Measurements from ENCODE around the gene CCS.
"Not testable (repeated sequence)": the region's sequence is repeated elsewhere in the genome, so short reads cannot be mapped to it uniquely, and the experiment has no call there.

Gene CCS, protein sequence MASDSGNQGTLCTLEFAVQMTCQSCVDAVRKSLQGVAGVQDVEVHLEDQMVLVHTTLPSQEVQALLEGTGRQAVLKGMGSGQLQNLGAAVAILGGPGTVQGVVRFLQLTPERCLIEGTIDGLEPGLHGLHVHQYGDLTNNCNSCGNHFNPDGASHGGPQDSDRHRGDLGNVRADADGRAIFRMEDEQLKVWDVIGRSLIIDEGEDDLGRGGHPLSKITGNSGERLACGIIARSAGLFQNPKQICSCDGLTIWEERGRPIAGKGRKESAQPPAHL

DNA sequence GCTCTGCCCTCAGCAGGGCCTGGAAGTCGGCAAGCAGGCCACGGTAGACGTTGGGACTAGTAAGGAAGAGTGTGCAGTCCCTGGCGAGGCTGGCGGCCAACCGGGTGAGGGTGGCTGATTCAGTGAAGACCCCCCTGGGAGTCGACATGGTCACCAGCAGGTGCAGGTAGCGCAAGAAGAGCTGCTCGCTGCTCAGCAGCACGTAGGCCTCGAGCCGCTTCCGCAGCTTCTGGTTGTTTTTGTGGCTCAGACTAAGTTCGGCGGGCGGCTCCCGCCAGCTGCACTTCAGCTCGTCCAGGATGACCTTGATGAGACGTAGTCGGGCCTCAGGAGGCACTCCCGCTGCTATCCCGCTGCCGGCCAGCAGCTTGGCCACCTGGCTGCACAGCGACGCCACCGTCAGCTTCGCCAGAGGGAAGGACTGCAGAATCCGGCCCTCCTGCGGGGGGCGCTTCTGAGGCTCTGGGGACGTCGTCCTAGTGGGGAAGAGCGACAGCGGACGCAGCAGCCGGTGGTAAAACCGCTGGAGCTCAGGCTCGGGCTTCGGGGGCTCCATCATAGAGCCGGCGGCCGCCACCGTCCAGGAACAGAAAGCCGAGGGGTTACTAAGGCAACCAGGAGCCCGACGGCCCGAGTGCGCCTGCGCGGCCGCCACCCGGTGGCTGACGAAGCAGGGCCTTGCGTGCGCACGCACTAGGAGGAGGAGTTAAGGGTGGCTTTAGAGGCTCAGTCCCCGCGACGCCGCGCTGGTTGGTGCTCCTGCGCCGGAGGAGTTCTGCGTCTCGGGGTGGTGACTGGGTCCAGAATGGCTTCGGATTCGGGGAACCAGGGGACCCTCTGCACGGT is at the start of gene CCS, which contains the start of gene CCDC87:
CCS (plus strand) TSS at position 729 of the 846 bp plus-strand sequence; CDS start at position 806, 77 bp downstream.
CCDC87 (minus strand) TSS at position 607 of the 846 bp plus-strand sequence; CDS start at position 559, 48 bp downstream.
- peak; percentile 98 for DNase-seq

DNA sequence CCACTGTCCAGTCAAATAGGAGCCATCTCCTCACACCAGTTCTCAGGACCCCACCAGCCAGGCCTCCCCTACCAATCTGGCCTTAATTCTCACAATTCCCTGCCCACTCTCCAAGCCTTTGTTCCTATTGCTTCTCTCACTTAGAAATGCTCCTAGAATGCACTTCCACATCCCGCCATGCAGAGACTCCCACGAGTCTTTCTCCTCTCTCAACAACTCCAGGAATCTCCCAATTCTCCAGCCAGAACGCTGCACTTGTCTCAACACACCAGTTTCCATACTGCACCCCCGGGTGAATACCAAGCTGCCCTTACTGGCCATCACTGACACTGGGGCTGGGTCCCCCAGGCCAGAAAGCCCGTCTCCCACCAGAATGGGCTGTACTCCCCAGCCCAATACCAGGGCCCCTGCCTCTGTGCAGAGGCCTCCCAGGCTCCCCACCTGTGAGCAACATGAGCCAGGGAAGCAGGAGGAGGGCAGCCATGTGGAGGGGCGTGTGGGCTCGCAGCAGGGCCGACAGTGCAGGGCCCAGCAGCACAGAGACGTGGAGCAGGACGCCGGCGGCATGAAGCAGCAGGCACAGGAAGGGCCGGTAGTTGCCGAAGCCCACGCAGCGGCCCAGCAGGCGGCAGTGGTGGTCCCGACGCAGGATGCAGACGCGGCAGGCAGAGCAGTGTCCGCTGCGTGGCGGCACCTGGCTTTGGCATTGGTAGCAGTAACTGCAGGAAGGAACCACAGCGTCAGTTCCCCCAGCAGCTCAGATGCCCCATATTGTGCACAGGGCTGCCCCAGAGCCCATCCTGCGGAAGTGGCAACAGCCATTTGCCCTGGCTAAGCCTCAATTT is 49.5 kb upstream of the CCS start:
- DNase-seq, result no peak

DNA sequence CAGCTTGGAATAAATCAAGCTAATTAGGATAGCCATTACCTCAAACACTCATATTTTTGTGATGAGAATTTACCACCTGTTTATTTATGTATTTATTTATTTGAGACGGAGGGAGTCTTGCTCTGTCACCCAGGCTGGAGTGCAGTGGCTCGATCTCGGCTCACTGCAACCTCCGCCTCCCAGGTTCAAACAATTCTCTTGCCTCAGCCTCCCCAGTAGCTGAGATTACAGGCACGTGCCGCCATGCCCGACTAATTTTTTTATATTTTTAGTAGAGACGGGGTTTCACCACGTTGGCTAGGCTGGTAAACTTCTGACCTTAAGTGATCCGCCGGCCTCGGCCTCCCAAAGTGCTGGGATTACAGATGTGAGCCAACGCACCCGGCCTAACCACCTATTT is 48.0 kb upstream of the CCS start:
- not testable (repeated sequence) for DNase-seq

DNA sequence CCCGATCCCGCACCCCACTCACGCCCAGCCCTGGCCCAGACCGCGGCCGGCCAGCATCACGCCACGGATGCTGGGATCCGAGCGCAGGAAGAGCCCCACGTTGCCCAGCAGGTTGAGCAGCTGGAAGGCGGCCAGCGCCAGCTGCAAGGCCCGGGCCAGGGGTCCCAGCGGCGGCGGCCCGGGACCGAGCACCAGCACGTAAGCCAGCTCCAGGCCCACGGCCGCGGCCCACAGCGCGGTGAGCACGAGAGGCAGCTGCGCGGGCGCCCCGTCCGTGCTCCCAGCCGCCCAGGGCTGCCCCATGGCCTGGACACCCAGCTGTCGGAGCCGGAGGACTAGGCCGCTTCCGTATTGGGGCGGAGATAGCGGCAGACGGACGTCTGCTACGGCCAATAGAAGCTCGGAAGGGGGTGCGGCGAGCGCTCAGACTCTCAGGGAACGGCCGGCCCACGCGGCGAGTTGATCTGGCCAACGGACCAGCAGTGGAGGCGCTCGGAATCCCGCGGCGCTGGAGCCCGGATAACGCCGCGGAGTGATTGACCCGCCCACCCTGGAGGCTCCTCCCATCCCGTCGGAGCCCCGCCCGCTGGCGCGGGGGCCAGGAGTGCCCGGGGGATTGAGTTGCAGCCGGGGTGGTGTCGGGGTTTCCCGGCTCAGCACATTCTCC is 47.2 kb upstream of the CCS start, which contains the start of gene ZDHHC24:
ZDHHC24 (minus strand) TSS at position 348 of the 667 bp plus-strand sequence; CDS start at position 303, 45 bp downstream.
- peak; percentile 99 for DNase-seq

DNA sequence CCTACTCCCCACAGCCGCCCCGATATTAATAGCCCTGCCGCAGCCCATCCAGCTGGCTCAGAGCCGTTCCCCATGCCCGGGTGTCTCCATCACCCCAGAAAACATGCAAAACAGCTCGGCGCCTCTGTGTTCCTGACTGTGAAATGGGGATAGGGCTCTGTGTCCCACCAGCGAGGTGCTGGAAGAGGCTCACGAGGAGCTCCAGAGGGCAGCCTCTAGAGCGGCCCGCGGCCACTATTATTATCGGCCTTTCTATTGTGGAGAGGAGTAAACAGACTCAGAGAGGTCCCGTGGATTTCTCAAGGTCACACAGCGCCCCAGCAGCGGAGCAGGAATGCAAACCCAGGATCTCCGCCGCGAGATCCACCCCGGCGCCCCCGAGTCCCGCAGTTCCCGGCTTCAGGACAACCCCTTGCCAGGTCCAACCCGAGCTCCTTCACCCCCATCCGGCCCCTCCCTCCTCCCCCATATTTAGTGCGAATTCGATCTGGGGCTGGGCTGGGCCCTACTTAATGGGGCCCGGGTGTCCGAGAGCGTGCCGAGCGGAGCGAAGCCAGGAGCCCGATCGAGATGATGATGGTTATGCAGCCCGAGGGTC is 46.5 kb upstream of the CCS start, which contains the start of gene ACTN3:
ACTN3 (plus strand) TSS at position 536 of the 598 bp plus-strand sequence; CDS start at position 571, 35 bp downstream.
- no peak for DNase-seq

DNA sequence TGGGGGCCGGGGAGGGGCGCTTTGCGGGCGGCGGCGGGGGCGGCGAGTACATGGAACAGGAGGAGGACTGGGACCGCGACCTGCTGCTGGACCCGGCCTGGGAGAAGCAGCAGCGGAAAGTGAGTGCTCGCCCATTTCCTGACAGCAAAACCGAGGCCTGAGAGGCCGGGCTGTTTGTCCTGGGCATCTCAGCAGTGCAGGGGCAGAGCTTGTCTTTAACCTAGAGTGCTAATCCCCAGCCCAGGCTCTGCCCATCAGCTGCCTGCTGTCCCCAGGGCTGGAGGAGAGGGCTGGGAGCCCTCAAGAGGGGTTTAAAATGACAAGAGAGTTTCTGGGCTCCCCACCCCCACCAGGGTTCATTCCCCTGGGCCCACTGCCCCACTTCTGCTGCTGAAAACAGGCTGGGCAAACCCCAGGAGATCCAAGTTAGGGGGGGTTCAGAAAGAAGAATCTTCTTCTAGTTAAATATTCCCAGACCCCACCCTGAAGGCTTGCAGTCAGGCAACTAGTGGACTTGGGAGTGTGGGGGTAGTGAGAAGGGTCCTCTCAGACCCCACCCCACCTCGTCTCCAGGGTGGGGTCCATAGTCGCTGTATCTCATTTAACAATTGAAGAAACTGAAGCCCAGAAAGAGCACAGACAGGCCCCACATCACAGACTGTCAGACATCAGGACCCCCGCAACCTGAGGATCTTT is 45.9 kb upstream of the CCS start:
- no peak for DNase-seq

DNA sequence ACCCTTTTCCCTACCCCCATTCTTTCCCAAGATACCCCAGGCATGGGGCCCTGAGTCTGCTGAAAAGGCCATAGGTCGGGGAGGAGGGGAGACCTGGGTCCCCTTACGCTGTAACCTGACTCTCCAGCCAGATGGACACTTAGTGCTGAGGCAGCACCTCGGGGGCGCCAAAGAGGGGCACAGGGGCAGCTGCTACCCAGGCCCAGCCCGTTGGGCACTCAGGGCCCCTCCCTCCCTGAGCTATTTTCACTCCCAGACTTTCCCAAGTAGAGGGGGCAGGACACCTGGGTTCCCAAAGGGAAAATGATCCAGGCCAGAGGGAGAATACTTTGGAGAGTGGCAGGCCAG is 45.3 kb upstream of the CCS start:
- no peak for DNase-seq

DNA sequence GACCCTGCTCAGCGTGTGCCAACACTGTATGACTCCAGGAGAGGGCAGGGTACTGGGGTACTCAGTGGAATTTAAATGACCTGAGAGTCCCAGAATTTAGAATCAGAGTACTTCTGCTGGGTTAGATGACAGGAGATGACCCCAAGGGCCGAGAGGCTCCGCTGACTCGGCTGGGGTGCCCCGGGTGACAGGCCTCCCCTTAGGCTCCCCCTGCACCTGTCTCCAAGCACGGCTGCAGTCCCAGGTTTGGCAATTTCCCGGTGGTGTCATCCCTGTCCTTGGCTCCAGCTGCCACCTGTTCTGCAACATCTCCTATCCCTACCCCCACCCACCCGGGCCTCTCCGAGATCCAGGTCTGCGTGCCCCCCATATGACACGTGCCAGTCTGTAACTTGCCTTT is 44.9 kb upstream of the CCS start:
- DNase-seq, result peak; percentile 28

DNA sequence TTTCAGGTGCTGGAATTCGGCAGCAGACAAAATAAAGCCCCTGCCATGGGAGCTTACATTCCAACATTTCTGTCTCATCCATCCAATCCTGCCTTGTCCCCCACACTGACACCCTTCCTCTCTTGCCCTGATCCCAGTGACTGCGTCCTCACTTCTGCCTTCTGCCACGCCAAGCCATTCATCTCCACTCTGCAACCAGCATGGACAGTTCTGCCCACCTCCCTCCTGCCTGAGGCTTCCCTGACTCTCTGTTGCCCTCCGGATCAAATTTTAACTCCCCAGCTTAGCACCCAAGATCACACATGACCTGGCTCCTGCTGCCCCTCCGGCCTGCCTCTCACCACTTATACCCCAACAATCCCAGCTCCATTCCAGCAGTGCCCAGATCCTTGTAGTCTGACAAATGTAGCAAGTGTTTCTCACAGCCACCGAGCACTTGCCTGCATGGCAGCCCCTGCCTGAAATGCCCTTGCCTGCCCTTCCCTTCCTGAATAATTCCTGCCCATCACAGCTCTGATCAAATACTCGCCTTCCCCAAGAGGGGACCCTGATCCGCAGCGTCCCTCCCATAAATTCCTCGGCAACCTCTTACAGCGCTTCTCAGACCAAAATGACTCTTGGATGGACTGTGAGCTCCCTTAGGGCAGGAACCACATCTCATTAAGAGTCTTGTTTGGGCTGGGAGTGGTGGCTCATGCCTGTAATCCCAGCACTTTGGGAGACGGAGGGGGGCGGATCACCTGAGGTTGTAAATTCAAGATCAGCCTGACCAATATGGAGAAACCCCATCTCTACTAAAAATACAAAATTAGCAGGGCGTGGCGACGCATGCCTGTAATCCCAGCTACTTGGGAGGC is 44.0 kb upstream of the CCS start:
- no peak for DNase-seq

DNA sequence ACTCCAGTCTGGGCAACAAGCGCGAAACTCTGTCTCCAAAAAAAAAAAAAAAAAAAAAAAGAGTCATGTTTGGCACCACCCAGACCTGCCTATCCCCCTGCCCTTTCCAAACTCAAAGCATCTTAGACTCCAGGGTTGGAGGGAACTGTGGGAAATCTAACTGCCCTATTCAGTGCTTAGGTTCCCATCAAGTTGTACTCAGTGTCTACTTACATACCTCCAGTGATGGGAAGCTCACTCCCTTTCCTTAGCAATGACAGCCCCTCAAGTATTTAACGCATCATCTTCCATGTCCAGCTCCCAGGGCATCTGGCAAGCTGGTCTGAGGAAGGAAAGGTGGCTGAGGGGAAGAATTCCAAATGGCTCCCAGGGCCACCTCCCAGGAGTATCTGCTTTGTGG is 43.3 kb upstream of the CCS start:
- DNase-seq, result no peak

DNA sequence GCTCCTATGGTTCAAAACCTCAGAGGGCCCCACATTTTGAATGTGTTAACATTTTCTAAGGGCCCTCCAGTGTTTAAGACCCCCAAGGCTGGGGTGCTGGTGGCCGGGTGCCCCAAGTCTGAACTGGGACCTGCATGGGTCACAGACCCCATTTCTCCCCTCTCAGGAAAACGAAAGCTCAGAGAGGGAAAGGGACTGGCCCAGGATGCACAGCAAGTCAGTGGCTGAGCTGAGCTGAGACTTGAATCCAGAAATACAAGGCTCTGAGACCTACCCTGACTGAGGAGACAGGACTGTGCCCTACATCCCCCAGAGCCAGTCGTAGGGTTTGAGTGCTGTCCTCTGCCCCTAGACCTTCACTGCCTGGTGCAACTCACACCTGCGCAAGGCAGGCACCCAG is 42.1 kb upstream of the CCS start:
- DNase-seq, result no peak

DNA sequence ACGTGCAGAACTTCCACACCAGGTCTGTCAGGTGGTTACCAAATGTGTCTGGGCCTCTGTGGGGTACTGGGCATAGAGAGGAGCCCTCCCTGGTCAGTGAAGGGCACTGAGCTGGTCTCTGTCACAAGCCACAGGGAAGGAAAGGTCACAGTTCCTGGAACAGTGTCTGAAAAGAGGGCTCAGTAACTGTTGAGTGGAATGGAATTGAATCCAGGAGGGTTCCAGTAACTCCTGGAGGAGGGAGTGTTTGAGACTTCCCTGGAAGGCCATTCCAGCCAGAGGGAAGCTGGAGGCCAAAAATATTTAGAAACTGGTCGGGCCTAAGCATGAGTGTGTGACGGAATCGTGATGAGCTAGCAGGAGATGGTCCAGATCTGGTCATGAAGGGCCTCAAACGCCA is 38.4 kb upstream of the CCS start:
- DNase-seq, result no peak

DNA sequence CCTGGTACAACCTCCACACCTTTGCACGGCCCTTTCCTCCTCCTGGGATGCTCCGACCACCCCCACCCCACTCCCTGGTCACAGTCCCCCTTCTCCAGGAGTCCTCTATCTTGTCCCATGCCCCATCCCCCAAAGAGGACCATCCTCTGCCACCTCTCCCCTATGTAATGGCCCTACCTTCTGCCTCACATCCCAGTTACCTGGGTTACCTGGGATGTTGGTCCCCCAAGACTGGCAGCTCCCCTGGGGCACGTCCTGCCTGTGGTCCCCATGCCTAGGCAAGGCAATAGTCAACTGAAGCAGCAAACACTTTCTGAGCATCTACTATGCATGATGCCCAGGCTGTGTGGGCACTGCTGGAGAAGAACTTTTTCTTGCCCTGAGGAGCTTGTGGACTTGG is 37.6 kb upstream of the CCS start:
- DNase-seq, result no peak

DNA sequence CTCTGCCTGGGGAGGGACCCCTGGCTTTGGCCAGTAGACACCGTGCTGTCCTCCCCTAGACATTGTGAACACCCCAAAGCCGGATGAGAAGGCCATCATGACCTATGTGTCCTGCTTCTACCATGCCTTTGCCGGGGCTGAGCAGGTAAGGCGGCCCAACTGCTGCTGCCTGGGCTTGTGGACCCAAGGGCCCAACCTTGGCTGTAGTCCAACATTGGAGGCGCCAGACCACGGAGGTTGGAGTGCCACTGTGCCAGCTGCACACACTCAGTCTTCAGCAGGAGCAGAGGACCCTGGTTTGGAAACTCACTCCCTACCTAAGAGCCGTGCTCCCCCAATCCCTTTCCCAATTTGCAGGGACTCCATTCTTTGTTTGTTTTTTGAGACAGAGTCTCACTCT is 36.9 kb upstream of the CCS start:
- peak; percentile 66 for DNase-seq

DNA sequence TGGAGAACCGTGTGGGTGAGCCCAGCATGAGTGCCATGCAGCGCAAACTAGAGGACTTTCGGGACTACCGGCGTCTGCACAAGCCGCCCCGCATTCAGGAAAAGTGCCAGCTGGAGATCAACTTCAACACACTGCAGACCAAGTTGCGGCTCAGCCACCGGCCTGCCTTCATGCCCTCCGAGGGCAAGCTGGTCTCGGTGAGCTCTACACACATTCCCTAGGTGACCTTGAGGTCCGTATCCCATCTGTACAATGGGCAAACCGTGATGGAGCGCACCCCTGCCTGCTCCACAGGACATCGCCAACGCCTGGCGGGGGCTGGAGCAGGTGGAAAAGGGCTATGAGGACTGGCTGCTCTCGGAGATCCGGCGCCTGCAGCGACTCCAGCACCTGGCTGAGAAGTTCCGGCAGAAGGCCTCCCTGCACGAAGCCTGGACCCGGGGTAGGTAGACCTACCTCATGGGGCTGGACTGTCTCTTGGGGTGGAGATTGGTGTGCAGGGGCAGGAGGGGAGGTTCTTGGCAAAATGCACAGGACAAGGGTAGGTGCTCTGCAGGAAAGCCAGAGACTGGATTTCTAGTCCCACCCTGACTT is 35.2 kb upstream of the CCS start:
- no peak for DNase-seq

DNA sequence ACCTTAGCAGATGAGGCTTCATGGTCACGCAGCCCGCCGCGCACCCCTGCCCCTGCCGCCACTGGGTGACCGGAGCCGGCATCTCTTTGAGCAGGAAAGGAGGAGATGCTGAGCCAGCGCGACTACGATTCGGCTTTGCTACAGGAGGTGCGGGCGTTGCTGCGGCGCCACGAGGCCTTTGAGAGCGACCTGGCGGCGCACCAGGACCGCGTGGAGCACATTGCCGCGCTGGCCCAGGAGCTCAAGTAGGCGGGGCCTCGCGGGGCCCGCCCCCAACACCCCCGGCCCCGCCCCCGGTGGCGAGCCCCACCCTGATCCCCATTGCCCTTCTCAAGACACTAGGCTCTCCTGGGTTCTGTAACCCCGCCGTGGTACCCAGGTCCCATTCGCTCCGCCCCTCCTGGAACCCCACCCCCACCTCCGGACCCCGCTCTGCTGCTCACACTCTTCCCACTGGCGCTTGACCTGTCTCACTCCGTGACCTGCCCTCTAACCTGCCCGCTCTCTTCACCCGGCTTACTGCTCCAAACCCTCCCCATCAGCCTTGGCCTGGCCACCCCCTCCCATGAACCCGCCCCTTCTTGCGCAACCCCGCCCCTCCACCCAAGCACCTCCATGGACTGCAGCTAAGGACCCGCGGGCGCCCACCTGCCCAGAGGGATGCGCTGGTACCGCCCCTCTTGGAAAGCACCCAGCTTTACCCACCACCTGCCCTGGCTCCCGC is 33.7 kb upstream of the CCS start:
- peak; percentile 53 for DNase-seq

DNA sequence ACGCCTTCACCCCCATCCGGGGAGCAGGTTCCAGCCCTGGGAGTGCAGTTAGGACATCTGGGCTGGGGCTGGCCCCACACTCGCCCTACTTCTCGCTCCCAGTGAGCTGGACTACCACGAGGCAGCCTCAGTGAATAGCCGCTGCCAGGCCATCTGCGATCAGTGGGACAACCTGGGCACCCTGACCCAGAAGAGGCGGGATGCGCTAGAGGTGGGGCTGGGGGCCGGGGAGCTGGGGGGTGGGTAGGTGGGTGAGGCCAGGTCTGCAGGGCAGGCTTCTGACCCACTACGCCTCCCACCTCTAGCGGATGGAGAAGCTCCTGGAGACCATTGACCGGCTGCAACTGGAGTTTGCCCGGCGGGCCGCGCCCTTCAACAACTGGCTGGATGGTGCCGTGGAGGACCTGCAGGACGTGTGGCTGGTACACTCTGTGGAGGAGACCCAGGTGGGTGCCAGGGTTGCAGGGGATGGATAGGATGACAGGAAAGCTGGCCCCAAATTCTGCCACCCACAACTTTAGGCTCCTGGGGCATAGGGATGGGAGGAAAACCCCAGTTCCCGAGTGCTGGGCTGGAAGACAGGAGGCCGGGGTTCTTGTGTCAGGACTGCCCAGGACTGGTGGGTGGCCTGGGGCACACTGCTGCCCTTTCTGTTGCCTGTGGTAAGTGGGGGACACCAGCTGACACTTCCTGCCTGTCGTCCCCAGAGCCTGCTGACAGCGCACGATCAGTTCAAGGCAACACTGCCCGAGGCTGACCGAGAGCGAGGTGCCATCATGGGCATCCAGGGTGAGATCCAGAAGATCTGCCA is 32.9 kb upstream of the CCS start:
- no peak for DNase-seq
